ENCODE measurements around the gene ZNF469.

Gene ZNF469

DNA sequence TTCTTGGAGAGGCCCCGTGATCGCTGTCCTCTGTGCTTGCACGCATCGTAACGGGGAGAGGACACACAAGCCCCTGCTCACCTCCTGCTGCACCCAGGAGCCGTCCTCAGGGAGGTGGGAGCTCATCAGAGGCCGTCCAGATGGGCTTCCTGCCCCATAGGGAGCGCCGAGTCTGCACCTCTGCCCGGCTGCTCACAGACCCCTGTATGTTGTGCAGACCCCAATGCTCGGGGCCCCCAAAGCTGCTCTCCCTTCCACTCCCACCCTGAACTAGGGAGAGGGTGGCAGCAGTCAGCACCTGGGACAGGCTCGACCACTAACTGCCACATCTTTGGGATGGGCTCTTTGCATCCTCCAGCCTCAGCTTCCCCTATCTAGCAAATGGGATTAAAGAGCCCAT, 4.4 kb upstream of the ZNF469 start:
- no peak for DNase-seq

DNA sequence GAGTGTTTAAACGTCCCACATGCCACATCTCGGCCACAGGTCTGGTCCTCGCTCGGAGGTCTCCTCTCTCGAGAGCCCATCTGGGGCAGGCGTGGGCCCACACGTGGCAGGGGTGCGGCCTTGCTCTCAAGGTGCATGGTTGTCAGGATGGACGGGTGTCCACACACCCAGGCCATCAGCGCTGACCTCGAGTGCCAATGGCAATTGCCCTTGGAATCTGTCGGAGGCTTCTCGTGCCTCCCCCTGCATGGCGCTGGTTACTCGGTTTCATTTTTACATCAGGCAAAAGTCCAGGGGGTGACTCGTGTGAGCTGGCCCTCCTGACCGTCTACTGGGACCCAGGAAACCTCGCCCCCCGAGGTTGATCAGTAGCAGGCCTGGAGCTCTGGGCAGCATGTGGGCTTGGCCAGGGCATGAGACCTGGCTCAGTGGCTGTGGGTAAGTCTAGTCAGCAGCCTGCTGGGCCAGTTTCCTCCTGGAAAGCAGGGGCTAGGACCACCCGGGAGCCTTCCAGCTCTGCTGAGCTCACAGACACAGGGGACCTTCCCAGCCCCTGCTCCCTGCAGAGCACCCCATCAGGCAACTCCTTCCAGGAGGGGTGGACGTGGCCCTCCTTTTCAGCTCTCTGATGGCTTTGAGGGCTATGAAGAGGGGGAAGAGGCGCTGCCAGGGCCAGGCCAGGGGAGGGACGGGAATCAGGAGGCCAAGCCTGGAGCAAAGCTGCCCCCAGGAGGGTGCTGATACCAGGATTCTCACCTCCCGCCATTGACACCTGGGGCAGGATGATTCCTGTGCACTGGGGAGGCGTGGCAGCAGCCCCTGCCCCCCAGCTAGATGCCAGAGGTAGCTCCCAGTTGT, 3.7 kb upstream of the ZNF469 start:
- DNase-seq = no peak

DNA sequence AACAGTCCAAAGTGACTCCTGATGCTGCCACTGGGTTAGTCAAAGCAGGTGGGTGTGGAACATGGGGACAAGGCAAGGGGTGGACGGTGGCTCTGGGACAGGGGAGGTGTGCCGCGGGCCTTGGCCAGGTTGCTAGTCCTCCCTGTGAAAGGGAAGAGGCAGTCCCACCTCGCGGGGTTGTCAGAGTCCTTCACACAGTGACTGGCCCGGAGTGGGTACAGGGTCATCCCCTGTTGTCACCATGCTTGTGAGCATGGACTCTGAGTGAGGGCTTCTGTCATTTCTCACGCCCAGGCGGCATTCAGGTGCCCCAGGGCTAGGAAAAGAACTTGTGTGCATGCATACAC, 3.1 kb upstream of the ZNF469 start:
- no peak for DNase-seq

DNA sequence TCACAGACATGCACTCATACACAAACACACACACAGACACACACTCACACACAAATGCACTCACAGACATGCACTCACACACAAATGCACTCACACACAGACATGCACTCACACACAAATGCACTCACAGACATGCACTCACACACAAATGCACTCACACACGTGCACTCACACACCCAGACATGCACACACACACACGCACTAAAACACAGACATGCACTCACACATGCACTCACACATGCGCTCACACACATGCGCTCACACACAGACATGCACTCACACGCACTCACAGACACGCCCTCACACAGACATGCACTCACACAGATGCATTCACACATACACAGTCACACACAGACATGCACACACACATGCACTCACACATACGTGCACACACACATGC, 2.7 kb upstream of the ZNF469 start:
- DNase-seq = no peak

- DNase-seq = no peak
Observed at GRCh38 chr16:88380619-88381018, 2.1 kb upstream of the ZNF469 start.

DNA sequence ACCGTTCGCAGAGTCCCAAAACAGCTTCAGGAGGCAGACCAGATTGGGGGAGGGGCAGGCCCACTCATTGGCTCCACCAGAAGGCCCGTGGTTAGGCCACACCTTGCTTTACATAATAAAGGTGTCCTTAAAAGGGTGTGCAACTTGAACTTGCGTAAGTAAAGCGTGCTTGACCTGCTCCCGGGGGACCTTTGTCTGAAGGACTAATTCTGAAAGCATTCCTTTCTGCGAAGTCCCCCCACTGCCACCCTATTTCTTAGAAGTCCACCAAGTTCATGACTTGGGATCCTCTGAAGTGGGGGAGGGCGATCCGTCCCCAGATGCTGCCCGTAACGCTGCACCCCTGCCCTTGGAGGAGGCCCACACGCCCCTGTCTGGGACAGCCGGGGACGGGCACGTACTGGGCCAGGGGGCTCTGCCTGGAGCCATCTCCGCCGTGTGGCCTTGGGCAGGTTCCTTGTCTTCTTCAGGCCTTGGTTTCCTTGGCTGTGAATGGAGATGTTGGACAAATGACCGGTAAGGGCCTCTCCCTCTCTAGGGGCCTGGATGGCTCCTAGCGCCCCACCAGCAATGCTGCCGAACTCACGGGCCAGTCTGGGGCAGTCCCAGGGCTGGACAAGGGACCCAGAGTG, 823 bp upstream of the ZNF469 start:
- DNase-seq = no peak

- no peak for DNase-seq
Observed at GRCh38 chr16:88383401-88384221, 852 bp downstream of the ZNF469 start.

- no peak for DNase-seq
Observed at GRCh38 chr16:88384222-88385111, 1.7 kb downstream of the ZNF469 start.

DNA sequence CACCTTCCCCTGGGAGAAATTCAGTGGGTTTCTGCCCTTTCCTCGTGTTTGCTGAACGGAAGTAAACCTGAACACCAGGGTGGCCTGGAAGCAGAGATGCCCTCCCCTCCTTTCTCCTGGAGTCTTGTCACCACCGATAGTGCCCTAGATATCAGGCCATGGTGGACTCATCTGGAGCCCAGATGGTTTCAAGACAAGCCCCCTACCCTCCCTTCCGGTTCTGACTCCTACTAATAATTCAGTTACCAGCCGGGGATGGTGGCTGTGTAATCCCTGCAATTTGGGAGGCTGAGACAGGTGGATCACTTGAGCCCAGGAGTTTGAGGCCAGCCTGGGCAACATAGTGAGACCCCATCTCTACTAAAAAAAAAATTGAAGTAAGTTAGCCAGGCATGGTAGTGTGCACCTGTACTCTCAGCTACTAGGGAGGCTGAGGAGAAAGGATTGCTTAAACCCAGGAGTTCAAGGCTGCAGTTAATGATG, 2.4 kb downstream of the ZNF469 start:
- no peak for DNase-seq

DNA sequence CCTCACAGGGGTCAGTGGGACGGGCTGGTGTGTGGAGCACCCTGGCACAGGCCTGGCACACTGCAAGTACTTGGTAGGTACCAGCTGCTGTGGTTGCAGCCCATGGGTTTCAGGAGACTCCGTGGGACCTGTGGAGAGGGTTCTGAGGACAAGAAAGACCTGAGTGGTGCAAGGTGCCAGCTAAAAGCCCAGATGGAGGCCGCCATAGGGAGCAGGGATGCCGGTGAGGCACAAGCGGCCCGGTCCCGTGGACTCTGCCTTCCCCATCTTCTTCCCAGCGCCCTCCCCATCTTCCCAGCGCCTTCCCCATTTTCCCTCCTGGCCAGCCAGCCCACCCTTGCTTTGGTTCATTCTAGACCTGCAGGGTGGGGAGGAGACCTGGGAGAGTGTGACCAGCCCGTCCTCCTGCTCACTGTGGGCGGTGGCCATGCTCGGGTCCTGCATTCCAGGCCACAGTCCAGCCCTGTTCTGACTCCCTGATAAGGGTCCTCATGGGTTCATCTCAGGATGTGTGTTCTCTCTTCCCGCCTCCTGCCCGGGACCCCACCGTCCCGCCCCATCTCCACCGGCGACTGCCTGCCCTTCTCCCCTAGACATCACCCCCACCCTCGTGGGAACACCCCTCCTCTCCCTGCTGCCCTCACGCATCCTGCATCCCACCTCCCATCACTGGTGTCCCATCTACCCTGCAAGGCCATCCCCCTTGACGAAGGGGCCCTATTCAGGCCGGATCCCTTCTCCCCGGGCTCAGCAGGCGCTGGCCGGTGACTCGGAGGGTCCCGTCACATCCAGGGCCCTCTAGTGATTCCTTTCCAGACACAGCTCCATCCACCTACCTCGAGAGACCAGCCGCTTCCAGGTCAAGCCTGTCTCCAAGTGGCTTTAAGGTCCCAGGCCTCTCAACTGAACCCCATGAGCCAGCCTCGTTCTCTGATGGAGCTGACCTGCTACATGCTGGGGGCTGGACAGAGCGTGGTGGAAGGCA, 3.4 kb downstream of the ZNF469 start:
- DNase-seq = no peak

- no peak for DNase-seq
Observed at GRCh38 chr16:88387180-88387765, 4.5 kb downstream of the ZNF469 start.

DNA sequence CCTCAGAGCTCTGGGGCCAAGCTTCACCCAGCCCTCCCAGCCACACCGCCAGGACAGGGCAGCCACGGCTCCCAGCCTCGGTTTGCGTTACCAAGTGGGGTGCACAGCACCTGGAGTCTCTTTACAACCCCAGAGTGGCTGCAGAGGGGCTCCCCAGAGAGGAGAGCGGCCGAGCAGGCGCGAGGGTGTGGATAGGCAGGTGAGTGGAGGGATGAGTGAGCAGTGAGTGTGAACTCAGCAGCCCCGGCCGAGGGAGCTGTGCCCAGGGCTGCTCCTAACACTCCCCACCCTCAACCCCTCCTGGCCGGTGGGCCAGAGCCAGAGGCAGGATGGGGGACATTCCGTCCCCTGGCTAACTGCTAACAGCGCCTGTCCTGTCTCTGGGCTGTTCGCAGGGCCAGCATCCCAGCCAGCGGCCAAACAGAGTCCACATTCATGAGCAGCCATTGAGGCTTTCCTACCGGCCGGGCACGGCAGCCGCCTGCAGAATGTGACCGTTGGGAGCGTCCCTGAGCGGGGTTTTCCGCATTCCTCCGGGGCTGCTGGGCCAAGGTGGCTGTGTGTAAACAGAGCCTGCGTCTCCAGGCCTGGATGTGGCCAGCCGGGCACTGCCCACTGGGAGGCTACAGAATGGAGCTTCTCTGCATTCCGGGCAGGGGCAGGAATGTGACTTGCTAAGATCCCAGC, 5.3 kb downstream of the ZNF469 start:
- no peak for DNase-seq

GRCh38 chr16:88389191-88389590, 6.4 kb downstream of the ZNF469 start:
- no peak for DNase-seq

GRCh38 chr16:88389621-88390160, 6.9 kb downstream of the ZNF469 start:
- DNase-seq = no peak

DNA sequence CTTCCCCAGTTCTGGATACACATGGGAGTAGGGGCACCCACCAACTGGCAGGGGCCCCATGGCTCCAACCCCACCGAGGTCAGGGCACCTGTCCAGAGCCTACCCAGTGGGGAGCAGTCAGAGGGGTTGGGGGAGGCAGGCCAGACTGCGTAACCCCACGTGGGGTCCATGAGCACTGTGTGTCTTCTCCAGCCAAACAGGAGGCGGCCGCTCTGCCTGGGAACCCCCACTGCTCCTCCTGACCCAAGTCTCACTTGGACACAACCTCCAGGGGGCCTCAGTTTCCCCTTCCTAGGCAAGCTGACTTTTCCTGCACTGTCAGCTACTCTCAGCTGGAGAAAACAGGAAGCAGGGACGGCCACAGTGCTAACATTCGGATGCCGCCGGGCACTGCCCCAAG, 7.5 kb downstream of the ZNF469 start:
- DNase-seq = no peak

DNA sequence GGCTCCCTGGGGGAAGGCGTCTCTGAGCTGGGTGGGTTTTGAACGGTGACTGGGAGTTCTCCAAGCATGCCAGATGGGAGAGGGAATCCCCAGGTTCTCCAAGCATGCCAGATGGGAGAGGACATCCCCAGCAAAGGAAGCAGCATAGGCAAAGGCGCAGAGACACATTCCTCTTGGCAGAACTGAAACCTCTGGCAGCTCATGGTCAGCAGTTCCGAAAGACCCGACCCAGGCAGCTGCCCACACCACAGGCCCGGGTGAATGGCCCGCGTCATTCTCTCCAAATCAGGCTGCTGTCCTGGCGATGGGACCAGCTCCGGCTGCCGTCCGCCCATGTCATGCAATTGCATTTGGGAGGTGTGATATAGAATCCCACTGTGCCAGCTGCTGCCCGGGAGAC, 8.0 kb downstream of the ZNF469 start:
- no peak for DNase-seq

DNA sequence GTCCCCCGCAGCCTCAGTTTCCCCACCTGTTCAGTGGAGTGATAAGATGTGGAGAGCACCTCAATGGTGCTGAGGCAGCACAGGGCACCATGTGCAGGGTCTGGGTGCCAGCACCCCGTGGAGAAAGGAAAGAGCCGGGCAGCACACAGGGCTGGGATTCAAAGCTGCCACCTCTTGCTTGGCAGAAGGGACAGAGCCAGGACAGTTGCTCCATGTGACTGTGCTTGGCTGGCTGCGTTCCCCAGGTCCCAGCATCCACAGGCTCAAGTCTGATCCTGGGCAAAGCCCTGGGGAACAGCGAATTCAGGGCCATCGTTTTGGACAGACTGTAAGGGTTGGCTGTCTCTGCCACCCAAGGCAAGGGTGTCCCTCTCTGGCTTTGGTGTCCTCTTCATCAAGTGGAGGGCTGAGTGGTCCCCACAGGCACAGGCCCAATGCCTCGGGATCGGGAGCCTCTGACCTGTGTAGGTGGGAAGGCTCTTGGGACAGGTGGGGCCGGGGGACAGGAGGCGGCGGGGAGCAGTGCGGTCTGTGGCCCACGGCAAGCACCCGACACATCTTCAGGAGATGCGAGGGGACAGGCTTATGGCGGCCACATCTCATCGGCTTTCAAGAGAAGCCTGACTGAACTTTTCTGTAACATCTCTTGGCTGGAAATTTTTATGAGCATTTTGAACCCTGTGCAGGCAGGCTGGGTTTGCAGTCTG, 8.5 kb downstream of the ZNF469 start:
- DNase-seq = no peak

GRCh38 chr16:88392111-88392510, 9.4 kb downstream of the ZNF469 start:
- no peak for DNase-seq

DNA sequence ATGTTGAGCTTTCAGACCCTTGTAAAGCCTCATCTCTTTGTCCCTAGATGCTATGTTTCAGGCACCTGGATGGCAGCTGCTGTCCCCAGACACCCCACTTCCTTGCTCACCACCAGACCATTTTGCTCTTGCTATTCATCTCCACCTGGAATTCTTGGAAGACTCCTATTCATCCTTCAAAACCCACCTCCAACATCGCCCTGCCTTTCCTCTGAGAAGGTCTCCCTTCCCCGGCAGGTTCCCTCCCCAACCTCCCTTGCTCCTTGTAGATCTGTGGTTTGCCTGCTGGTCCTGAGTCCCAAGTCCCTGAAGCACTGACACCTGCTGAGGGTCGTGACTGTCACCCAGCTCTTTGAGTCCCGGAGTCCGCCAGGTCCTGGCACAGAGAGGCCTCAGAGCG, 9.9 kb downstream of the ZNF469 start:
- DNase-seq = no peak

All from CD4-positive, alpha-beta T cell treated with Interferon gamma for 1 hour (primary cell).